ENCODE results near the gene RPS18.

DNA sequence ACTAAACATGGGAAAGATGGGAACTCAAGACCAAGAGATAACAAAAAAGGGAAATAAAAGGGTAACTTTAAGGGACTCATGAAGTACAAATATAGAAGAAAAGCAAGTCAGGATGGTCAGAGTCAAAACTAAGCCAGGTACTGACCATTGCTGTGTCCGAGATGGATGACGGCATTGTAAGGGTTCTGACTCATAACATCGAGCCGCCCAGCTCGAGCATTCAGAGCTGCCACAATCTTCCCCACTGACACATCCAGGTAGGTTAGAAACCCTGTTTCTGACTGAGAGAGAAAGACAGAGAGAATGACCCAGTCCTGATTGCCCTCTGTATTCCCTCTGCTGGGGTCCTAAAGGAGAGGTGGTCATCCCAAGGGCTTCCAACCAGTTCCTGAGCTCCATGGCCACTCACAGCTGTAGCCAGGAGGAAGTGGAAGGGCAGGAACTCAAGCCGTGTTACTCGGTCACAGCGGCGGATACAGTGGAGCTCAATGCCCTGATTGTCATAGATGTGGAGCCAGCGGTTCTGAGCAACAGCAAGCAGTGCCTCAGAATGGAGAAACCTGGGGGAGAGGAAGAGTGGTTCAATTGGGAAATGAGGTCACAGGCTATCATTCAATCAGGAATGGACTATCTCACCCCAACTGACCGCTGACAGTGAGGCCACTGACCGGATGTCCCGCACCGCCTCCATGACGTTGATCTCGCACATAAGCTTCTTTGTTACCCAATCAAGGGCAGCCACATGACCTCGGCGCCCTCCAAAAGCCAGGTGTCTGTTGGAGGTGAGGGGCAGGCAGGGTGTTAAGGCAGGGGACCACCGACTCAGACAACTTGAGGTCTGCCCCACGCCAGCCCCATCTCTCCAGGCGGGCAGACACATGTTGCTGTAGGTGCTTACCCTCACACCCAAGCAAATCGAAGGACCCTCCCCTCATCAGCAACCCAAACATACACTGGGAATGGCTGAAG is 15.4 kb downstream of the RPS18 start:
- TF ChIP-seq POLR2A (IDR thresholded peaks at IDR 0.05), result no peak
- TF ChIP-seq, protein P1, sequence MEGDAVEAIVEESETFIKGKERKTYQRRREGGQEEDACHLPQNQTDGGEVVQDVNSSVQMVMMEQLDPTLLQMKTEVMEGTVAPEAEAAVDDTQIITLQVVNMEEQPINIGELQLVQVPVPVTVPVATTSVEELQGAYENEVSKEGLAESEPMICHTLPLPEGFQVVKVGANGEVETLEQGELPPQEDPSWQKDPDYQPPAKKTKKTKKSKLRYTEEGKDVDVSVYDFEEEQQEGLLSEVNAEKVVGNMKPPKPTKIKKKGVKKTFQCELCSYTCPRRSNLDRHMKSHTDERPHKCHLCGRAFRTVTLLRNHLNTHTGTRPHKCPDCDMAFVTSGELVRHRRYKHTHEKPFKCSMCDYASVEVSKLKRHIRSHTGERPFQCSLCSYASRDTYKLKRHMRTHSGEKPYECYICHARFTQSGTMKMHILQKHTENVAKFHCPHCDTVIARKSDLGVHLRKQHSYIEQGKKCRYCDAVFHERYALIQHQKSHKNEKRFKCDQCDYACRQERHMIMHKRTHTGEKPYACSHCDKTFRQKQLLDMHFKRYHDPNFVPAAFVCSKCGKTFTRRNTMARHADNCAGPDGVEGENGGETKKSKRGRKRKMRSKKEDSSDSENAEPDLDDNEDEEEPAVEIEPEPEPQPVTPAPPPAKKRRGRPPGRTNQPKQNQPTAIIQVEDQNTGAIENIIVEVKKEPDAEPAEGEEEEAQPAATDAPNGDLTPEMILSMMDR (IDR thresholded peaks at IDR 0.05), result no peak
